Thyroid gland (tissue), 4 donors: Measurements from ENCODE around the gene C11orf71.

Experiments
- POLR2A ChIP-seq, 2 donors: fragments of 450-650 bp; IDR thresholded peaks; one replicate each; pipeline ENCODE4 v1.6.1; 2017; ENCODE audit warnings: antibody characterized with exemption in 2 of 2, mild to moderate bottlenecking in 2 of 2, moderate library complexity in 1 of 2
- TF ChIP-seq, protein P1 (sequence below), 6 experiments: fragments of 200-600 bp in 3 of 6; fragments of 450-650 bp in 3 of 6; sonication (generic) in 3 of 6; IDR thresholded peaks; one replicate each; pipeline ENCODE4 v1.5.1; 2016 to 2019; ENCODE audit warnings: antibody characterized with exemption in 6 of 6, mild to moderate bottlenecking in 2 of 6, inconsistent platforms in 1 of 6, moderate library complexity in 1 of 6

DNA sequence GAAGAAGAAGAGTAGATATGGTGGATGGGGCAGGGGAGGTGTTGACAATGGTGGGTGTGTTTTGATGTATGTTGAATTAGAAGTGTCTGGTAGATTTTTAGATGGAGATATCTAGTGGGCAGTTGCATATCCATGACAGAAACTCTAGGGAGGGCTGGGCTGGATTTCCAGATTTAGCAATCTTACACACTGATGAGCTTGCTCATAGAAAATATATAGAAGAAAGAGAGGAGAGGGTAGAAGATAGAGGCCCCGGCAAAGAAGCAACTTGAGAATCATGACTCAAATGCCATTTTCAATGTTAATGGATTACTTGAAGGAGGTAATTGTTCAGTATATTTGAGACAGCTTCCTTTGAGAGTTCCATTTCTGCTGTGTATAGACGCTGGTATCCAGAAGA lies 47.1 kb upstream of the C11orf71 start:
- TF ChIP-seq, protein P1, sequence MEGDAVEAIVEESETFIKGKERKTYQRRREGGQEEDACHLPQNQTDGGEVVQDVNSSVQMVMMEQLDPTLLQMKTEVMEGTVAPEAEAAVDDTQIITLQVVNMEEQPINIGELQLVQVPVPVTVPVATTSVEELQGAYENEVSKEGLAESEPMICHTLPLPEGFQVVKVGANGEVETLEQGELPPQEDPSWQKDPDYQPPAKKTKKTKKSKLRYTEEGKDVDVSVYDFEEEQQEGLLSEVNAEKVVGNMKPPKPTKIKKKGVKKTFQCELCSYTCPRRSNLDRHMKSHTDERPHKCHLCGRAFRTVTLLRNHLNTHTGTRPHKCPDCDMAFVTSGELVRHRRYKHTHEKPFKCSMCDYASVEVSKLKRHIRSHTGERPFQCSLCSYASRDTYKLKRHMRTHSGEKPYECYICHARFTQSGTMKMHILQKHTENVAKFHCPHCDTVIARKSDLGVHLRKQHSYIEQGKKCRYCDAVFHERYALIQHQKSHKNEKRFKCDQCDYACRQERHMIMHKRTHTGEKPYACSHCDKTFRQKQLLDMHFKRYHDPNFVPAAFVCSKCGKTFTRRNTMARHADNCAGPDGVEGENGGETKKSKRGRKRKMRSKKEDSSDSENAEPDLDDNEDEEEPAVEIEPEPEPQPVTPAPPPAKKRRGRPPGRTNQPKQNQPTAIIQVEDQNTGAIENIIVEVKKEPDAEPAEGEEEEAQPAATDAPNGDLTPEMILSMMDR (IDR thresholded peaks at IDR 0.05), result no peak
- no peak for TF ChIP-seq POLR2A (IDR thresholded peaks at IDR 0.05)
